Thyroid gland (tissue), 4 donors: Measurements from ENCODE around the gene SYCN.

Source experiments
- CTCF ChIP-seq, 6 experiments: fragments of 200-600 bp in 3 of 6; fragments of 450-650 bp in 3 of 6; sonication (generic) in 3 of 6; IDR thresholded peaks; one replicate each; pipeline ENCODE4 v1.5.1; 2016 to 2019; ENCODE audit warnings: antibody characterized with exemption in 6 of 6, mild to moderate bottlenecking in 2 of 6, inconsistent platforms in 1 of 6, moderate library complexity in 1 of 6
- POLR2A ChIP-seq, 2 donors: fragments of 450-650 bp; IDR thresholded peaks; one replicate each; pipeline ENCODE4 v1.6.1; 2017; ENCODE audit warnings: antibody characterized with exemption in 2 of 2, mild to moderate bottlenecking in 2 of 2, moderate library complexity in 1 of 2

DNA sequence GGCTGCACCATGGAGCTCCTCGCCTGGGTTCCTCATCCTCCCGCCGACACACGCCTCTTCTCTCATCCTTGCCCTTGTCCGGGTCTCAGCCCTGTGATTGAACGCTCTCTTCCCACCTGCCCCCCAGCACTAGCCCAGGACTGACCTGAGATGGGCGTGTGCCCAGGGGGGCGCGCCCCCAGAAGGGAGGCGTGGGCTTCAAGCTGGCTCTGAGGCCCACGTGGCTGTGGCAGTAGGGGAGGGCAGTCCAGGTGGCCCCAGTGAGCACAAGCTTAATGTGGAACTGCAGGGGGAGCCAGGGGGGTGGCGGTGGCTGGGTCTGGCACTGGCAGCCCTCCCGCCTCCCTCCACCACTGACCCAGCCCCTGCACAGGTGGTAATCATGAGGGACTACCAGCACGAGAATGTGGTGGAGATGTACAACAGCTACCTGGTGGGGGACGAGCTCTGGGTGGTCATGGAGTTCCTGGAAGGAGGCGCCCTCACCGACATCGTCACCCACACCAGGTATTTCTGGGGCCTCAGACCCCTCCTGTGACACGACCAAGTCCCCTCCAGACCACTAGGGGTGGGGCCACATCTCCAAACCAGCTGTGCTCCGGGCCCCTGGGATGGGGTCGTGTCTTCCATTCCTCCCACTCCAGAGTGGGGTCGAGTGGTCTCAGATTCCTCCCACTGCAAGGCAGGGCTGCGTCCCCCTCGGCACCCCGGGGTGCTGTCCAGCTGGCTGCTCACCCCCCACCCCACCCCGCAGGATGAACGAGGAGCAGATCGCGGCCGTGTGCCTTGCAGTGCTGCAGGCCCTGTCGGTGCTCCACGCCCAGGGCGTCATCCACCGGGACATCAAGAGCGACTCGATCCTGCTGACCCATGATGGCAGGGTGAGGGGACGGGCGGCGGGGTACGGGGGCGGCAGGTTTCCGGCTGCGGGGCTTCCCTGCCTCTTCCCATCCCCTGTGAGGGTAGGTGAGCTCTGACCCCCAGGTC lies 29.2 kb downstream of the SYCN start:
- TF ChIP-seq CTCF (IDR thresholded peaks at IDR 0.05): no peak
- TF ChIP-seq POLR2A (IDR thresholded peaks at IDR 0.05): no peak
